SKM-1 treated with dmso at 0.1 percent for 144 hours (cell line): ENCODE data around the gene VKORC1.
"Not testable (repeated sequence)": the region's sequence is repeated elsewhere in the genome, so short reads cannot be mapped to it uniquely, and the experiment has no call there.

Experiments
- DNase-seq: peaks from one replicate; lab custom pipeline; 2025; ENCODE audit not compliant: unreplicated experiment; lab: John Stamatoyannopoulos, UW

The VKORC1 gene

GRCh38 chr16:31107465-31107867, 12.9 kb upstream of the VKORC1 start:
- no peak for DNase-seq

GRCh38 chr16:31106509-31107464, 12.2 kb upstream of the VKORC1 start:
- no peak for DNase-seq

- peak; percentile 88 for DNase-seq
Measured at GRCh38 chr16:31105677-31106213, 11.1 kb upstream of the VKORC1 start.

GRCh38 chr16:31100876-31101641, 6.5 kb upstream of the VKORC1 start:
- not testable (repeated sequence) for DNase-seq

- DNase-seq = no peak
Measured at GRCh38 chr16:31099860-31100638, 5.5 kb upstream of the VKORC1 start.

GRCh38 chr16:31094088-31094423, 541 bp downstream of the VKORC1 start:
- DNase-seq = no peak

- DNase-seq = no peak
Measured at GRCh38 chr16:31093132-31093703, 1.4 kb downstream of the VKORC1 start.

GRCh38 chr16:31092330-31092729, 2.3 kb downstream of the VKORC1 start:
- no peak for DNase-seq

GRCh38 chr16:31090540-31090939, 4.1 kb downstream of the VKORC1 start:
- no peak for DNase-seq

GRCh38 chr16:31089199-31089598, 5.4 kb downstream of the VKORC1 start:
- DNase-seq = no peak

GRCh38 chr16:31088459-31089183, 6.0 kb downstream of the VKORC1 start, which contains the start of gene PRSS53:
PRSS53 (minus strand) TSS chr16:31088943; CDS start chr16:31088809, 134 bp downstream.
- DNase-seq = no peak

GRCh38 chr16:31087971-31088370, 6.6 kb downstream of the VKORC1 start:
- DNase-seq = no peak

GRCh38 chr16:31087481-31087880, 7.1 kb downstream of the VKORC1 start:
- no peak for DNase-seq

GRCh38 chr16:31086629-31086906, 8.0 kb downstream of the VKORC1 start:
- DNase-seq = no peak

GRCh38 chr16:31085873-31086628, 8.5 kb downstream of the VKORC1 start:
- no peak for DNase-seq

- no peak for DNase-seq
Measured at GRCh38 chr16:31085411-31085810, 9.2 kb downstream of the VKORC1 start.

GRCh38 chr16:31084584-31085302, 9.9 kb downstream of the VKORC1 start:
- peak; percentile 64 for DNase-seq

GRCh38 chr16:31083981-31084380, 10.6 kb downstream of the VKORC1 start:
- DNase-seq = no peak

- DNase-seq = no peak
Measured at GRCh38 chr16:31083556-31083955, 11.0 kb downstream of the VKORC1 start.
